HCT116 (cell line): ENCODE measurements around the gene CSNK1E.

Experiments used
- ATF3 ChIP-seq: IDR thresholded peaks from 2 replicates; pipeline ENCODE4 v1.6.1; 2012
- CEBPB ChIP-seq: IDR thresholded peaks from 2 replicates; pipeline ENCODE4 v1.6.1; 2012; ENCODE audit warnings: low read depth
- CTCF ChIP-seq, 3 experiments: fragments of 200-600 bp in 1 of 3; sonication (generic) in 1 of 3; IDR thresholded peaks in 2 of 3; conservative IDR thresholded peaks in 1 of 3; 2 replicates each; pipeline ENCODE4 v1.5.1; 2012 to 2017; ENCODE audit warnings: low read depth in 2 of 3, low read length in 2 of 3, antibody characterized with exemption in 1 of 3, borderline replicate concordance in 1 of 3, control low read depth in 1 of 3, mild to moderate bottlenecking in 1 of 3, mixed read lengths in 1 of 3, mixed run types in 1 of 3, moderate library complexity in 1 of 3; ENCODE audit not compliant: insufficient read depth in 1 of 3
- ELF1 ChIP-seq: IDR thresholded peaks from 2 replicates; pipeline ENCODE4 v1.6.1; 2012; ENCODE audit warnings: low read depth, borderline replicate concordance
- EZH2 ChIP-seq: fragments of 200-600 bp; sonication (generic); IDR thresholded peaks from 2 replicates; pipeline ENCODE4 v1.6.1; 2017; ENCODE audit warnings: antibody characterized with exemption, mixed run types
- EZH2phosphoT487 ChIP-seq: fragments of 200-600 bp; IDR thresholded peaks from 2 replicates; pipeline ENCODE4 v1.6.1; 2018; ENCODE audit warnings: antibody characterized with exemption, borderline replicate concordance
- MAX ChIP-seq: IDR thresholded peaks from 2 replicates; pipeline ENCODE4 v1.6.1; 2012
- POLR2A ChIP-seq: IDR thresholded peaks from 2 replicates; pipeline ENCODE4 v1.7.0; 2011; ENCODE audit warnings: borderline replicate concordance; ENCODE audit not compliant: insufficient read depth, insufficient read length; ENCODE audit errors: extremely low read depth
- POLR2AphosphoS5 ChIP-seq: IDR thresholded peaks from 2 replicates; pipeline ENCODE4 v1.6.1; 2011; ENCODE audit warnings: mild to moderate bottlenecking, low read depth, low read length, moderate library complexity
- SP1 ChIP-seq: IDR thresholded peaks from 2 replicates; pipeline ENCODE4 v1.6.1; 2012; ENCODE audit warnings: low read depth
- YY1 ChIP-seq: IDR thresholded peaks from 2 replicates; pipeline ENCODE4 v1.6.1; 2011; ENCODE audit warnings: low read length, low read depth, moderate library complexity, mild to moderate bottlenecking; ENCODE audit not compliant: insufficient replicate concordance; ENCODE audit errors: extremely low read depth

- no peak for TF ChIP-seq EZH2phosphoT487
- no peak for TF ChIP-seq CTCF (IDR thresholded peaks at IDR 0.05 in 2 of 3, conservative IDR thresholded peaks at IDR 0.05 in 1 of 3; ENCODE audit: borderline replicate concordance in 1 of 3, insufficient read depth in 1 of 3, low read depth in 2 of 3, low read length in 2 of 3)
- no peak for TF ChIP-seq POLR2A
- TF ChIP-seq EZH2: no peak
- TF ChIP-seq POLR2AphosphoS5: no peak
- no peak for TF ChIP-seq SP1
- TF ChIP-seq MAX: no peak
- no peak for TF ChIP-seq ELF1
- TF ChIP-seq YY1: no peak
- TF ChIP-seq CEBPB: no peak
- no peak for TF ChIP-seq ATF3
Observed at GRCh38 chr22:38302906-38303305, 14.3 kb downstream of the CSNK1E start.
